Ovary (tissue), 3 donors: ENCODE results near the gene PACSIN2.

Experiments
- CTCF ChIP-seq, 3 donors: fragments of 450-650 bp in 2 of 3; fragments of 200-600 bp in 1 of 3; IDR thresholded peaks; one replicate each; pipeline versions ENCODE4 v1.5.1 to v1.8.0; 2016 to 2022; ENCODE audit warnings: antibody characterized with exemption in 3 of 3, mild to moderate bottlenecking in 1 of 3
- EP300 ChIP-seq: sonication (generic); formaldehyde crosslinking; IDR thresholded peaks from one replicate; pipeline ENCODE4 v1.6.1; 2017; ENCODE audit warnings: antibody characterized with exemption
- POLR2A ChIP-seq: fragments of 450-650 bp; IDR thresholded peaks from one replicate; pipeline ENCODE4 v1.6.1; 2017; ENCODE audit warnings: antibody characterized with exemption, mild to moderate bottlenecking, moderate library complexity
- donor health status: DM: no; HTN: no; CAD: no.

- TF ChIP-seq CTCF (IDR thresholded peaks at IDR 0.05) (no peak), POLR2A (no peak), EP300 (no peak)
Measured at GRCh38 chr22:42991010-42991651, 23.8 kb downstream of the PACSIN2 start.
